ENCODE results near the gene IL20. TPM values are rescaled to one million over a fixed set of nuclear protein-coding genes. Genes with fewer than 3 reads are reported as not detected.

IL20 gene
- polyA plus RNA-seq, 1 donor from 2014 or later: not detected

DNA sequence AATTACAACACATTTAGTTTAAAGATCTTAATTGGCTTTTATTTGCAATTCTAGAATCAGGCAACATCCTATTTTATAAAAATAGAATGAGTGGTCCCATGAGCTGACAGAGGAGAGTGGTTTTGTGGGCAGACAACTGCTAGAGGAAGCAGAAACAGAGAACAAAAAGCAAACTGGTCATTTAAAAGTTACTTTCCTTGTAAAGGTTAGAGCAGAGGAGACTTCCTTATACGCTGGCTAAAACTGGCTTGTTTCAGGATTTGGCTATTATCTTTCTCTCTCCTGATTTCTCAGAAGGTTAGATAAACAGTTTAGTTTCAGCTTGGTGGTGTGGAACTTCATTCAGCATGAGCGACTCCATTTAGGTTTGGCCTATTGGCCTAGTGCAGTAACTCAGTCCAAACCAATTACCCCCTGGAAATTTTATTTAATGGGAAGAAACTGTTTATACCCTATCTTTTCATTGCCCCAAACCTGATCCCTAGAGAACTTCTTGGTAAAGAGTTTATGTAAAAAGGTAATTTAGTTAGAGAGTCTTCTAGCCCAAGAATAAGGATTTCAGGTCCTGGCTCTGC lies 32.2 kb upstream of the IL20 start:
- no peak overlapping the region for H2AFZ ChIP-seq (ENCODE audit: low read depth, low read length)
- H3K9ac ChIP-seq (ENCODE audit: low read length): no peak overlapping the region
- no peak for TF ChIP-seq EZH2 (IDR thresholded peaks at IDR 0.05; ENCODE audit: borderline replicate concordance, insufficient read depth, low read length, poor library complexity, severe bottlenecking)
- no peaks in the 10 kb centered on the region for H3K79me2 ChIP-seq (replicated peaks; ENCODE audit: insufficient read depth, low read length)
- no peaks in the 10 kb centered on the region for H4K20me1 ChIP-seq (ENCODE audit: insufficient read depth)
- H3K9me2 ChIP-seq (ENCODE audit: insufficient read depth, low read length): no peaks in the 10 kb centered on the region
- no peak overlapping the region for H3K27ac ChIP-seq (ENCODE audit: low read length)
- H3F3A ChIP-seq (ENCODE audit: insufficient read depth, low read length, poor library complexity, severe bottlenecking): no peaks in the 10 kb centered on the region
- no peaks in the 10 kb centered on the region for H3K27me3 ChIP-seq (ENCODE audit: insufficient read depth, low read depth, low read length)
- no peaks in the 10 kb centered on the region for H3K9me3 ChIP-seq (ENCODE audit: low read length)
- H3K36me3 ChIP-seq (ENCODE audit: insufficient read depth, low read length): no peaks in the 10 kb centered on the region
- H3K4me2 ChIP-seq (ENCODE audit: low read length): no peak overlapping the region
- no peak overlapping the region for H3K4me3 ChIP-seq (ENCODE audit: low read length)

GRCh38 chr1:206833801-206834200 lies 31.6 kb upstream of the IL20 start:
- H3F3A ChIP-seq (ENCODE audit: insufficient read depth, low read length, poor library complexity, severe bottlenecking): no peaks in the 10 kb centered on the region
- H4K20me1 ChIP-seq (ENCODE audit: insufficient read depth): no peaks in the 10 kb centered on the region
- no peak overlapping the region for H3K4me3 ChIP-seq (ENCODE audit: low read length)
- no peaks in the 10 kb centered on the region for H3K9me3 ChIP-seq (ENCODE audit: low read length)
- no peaks in the 10 kb centered on the region for H3K27me3 ChIP-seq (ENCODE audit: insufficient read depth, low read depth, low read length)
- H3K27ac ChIP-seq (ENCODE audit: low read length): no peak overlapping the region
- H3K9ac ChIP-seq (ENCODE audit: low read length): no peak overlapping the region
- H3K4me2 ChIP-seq (ENCODE audit: low read length): no peak overlapping the region
- no peak overlapping the region for H2AFZ ChIP-seq (ENCODE audit: low read depth, low read length)
- TF ChIP-seq TAF1 (IDR thresholded peaks at IDR 0.05; ENCODE audit: low read depth): no peak
- TF ChIP-seq RAD21 (conservative IDR thresholded peaks at IDR 0.05): no peak
- no peak for TF ChIP-seq EZH2 (IDR thresholded peaks at IDR 0.05; ENCODE audit: borderline replicate concordance, insufficient read depth, low read length, poor library complexity, severe bottlenecking)
- no peak for TF ChIP-seq REST (IDR thresholded peaks at IDR 0.05; ENCODE audit: borderline replicate concordance)
- TF ChIP-seq CTCF (IDR thresholded peaks at IDR 0.05; ENCODE audit: poor library complexity, severe bottlenecking): no peak
- TF ChIP-seq SMC3 (conservative IDR thresholded peaks at IDR 0.05; ENCODE audit: poor library complexity): no peak
- TF ChIP-seq MXI1 (conservative IDR thresholded peaks at IDR 0.05; ENCODE audit: poor library complexity, severe bottlenecking): no peak
- TF ChIP-seq POLR2AphosphoS5 (IDR thresholded peaks at IDR 0.05): no peak
- no peak for TF ChIP-seq EP300 (conservative IDR thresholded peaks at IDR 0.05; ENCODE audit: poor library complexity, severe bottlenecking)
- no peaks in the 10 kb centered on the region for H3K36me3 ChIP-seq (ENCODE audit: insufficient read depth, low read length)
- no peaks in the 10 kb centered on the region for H3K79me2 ChIP-seq (replicated peaks; ENCODE audit: insufficient read depth, low read length)
- H3K9me2 ChIP-seq (ENCODE audit: insufficient read depth, low read length): no peaks in the 10 kb centered on the region
